GM12801 (cell line): ENCODE measurements around the gene ALPI.

ENCODE experiments used
- TF ChIP-seq, protein P1 (sequence below): IDR thresholded peaks from one replicate; pipeline ENCODE4 v1.5.1; 2011; ENCODE audit warnings: control low read depth; ENCODE audit not compliant: insufficient read length; ENCODE audit errors: extremely low read depth

Gene ALPI

DNA sequence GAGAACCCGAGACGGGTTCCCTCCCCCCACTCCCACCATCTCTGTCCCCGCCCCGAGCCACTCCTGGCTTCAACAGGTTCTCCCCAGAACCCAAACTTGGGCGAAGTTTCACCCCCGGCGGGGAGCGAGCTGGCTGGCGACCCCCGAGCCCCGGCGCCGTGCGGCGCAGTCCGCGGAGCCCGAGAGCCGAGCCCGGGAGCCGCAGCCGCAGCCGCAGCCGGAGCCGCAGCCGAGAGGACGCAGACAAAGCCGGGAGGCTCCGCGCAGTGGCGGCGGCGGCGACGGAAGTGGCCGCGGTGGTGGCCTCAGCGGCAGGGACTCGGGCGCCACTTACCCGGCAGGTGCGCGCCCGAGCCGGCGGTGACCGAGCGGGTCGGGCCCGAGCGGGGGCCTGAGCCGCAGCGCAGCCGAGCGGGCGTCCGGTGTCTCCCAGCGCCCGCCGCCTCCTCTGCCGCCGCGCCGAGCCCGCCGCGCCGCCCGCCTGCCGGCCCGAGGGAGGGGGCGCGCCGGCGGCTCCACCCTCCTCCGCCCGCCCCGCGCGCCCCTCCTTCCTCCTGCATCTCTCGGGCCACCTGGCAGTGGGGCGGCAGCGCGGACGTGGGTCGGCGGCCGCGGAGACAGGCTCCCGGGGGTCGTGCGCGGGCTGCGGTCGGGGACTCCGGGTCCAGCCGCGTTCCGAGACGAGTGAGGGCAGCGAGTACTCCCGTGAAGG, 31.6 kb downstream of the ALPI start, which contains the start of gene ECEL1:
Gene ECEL1, minus strand, starts transcription at position 450 of the 712 bp plus-strand sequence. CDS start 1,181 bp downstream, outside the sequence.
- TF ChIP-seq, protein P1, sequence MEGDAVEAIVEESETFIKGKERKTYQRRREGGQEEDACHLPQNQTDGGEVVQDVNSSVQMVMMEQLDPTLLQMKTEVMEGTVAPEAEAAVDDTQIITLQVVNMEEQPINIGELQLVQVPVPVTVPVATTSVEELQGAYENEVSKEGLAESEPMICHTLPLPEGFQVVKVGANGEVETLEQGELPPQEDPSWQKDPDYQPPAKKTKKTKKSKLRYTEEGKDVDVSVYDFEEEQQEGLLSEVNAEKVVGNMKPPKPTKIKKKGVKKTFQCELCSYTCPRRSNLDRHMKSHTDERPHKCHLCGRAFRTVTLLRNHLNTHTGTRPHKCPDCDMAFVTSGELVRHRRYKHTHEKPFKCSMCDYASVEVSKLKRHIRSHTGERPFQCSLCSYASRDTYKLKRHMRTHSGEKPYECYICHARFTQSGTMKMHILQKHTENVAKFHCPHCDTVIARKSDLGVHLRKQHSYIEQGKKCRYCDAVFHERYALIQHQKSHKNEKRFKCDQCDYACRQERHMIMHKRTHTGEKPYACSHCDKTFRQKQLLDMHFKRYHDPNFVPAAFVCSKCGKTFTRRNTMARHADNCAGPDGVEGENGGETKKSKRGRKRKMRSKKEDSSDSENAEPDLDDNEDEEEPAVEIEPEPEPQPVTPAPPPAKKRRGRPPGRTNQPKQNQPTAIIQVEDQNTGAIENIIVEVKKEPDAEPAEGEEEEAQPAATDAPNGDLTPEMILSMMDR = no peak

DNA sequence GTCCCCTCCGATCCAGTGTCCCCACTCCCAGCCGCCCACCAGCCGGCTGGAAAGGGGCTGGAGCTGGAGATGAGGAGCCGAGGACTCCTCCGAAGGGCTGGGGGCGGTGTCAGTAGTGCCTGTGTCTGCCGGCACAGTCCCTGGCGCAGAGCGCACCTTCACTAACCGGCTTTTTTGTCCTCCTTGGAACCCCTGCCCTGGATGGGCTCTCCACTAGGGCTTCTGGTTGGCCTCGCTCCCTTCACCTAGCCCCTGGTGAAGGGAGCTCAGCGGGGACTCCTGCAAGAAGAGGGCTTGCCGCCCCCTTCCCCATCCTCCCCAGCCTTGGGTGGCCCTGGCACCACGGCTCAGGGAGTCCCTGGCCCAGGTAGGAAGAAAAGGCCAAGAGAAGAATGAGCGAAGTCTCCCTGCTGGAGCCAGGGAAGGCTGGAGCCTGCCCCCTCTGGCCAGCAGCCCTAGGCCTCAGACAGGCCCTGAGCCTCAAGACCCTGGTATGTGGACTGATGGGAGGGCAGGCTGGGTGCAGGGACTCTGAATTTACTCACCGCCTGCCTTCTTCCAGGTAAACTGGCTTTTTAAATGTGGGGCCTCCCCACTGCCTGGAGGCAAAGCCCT, 32.3 kb downstream of the ALPI start:
- TF ChIP-seq, protein P1 = no peak

DNA sequence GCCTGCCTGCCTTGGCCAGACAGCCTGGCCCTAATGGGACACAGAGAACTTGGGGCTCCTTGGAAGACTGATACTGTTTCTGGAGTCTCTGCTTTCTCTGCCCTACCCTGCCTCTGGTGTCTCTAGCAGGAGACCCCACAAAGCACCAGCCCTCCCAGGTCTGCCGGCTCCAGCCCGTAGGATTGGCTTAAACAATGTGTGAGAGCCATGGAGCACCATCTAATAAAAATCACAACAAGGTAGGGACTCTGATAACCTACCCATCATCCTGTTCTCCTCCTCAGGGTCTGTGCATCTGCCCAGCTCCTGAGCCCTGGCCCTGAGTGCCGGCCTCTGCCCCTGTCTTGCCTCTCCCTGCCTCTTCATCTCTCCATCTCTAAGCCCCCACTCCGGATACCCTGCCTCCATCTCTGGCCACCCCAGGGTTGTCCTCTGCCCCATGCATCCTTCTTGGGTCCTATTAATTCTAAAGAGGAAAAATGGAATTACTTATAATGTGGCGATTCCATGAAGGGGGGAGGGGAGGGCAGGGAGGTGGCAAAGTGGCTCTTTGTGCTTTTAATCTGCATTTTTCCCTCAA, 32.9 kb downstream of the ALPI start:
- TF ChIP-seq, protein P1 = no peak

DNA sequence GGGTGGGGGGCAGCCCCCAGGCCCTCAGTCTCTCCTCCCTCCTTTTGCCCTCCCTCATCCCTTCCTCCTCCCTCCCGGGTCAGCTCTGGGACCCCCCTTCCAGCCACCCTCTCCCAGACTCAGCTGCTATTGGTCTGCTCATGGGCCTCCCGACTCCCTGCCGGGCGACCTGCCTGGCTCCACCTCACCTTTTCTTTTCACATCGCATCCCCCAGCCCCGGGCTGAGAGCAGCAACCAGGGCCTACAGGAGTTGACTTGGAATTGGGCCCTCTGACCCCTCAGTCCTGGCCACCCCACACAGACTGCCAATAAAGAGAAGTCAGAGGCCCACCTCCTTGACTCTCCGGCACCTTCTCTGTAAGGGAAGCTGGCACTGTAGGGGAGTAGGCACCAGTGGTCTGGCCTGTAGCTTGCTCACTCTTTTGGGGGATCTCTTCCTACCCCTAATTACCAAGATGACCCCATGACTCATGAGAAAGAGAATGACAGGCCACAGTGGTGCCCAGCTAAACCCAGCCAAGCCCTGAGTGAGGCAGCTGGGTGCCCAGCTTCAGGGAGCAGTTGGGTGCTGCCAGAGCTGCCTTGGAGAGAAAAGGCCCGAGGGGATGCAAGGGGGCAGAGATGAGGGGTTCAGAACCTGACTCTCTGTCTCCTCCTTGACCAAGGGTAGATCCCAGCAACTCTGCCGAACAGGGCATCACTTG, 33.7 kb downstream of the ALPI start:
- TF ChIP-seq, protein P1 = no peak

DNA sequence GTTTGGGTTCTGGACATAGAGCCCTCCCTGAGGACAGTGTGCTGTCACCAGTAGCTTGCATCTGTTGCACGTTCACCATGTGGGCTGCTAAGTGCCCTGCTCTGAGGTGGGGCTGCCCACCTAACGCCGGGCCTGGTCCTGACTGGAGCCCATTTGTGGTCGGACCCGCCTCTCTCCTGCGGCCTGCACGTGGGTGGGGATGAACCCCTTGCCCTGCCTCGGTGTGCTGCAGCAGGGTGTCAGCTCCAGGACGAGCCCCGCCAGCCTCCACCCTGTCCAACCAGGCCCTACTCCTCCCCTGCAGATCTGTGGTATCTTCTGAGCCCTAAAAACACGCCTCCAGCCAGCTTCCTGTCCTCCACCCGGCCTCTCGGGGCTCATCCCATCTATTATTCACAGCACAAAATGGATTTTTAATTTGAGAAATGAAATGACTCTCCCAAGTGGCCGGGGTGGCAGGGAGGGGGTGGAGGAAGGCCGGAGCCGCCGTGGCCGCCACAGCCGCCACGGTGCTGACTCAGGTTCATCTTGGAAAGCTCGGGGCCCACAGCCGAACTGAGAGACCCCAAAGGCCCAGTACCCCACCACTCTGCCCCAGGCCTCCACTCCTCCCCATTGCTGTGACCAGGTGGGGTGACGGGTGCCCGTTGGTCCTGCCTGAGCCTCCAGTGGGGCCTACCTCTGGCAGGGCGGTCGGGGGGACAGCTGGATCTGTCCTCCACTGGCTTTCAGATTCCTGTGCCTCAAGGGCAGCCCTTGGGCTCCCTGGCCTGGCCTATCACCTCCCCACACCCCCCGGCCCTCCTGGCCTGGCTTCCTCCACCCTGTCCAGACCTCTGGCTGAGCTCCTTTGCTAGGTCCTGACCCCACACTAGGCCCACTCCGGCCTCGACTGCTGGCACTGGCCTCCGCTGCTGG, 34.5 kb downstream of the ALPI start:
- TF ChIP-seq, protein P1 = no peak

DNA sequence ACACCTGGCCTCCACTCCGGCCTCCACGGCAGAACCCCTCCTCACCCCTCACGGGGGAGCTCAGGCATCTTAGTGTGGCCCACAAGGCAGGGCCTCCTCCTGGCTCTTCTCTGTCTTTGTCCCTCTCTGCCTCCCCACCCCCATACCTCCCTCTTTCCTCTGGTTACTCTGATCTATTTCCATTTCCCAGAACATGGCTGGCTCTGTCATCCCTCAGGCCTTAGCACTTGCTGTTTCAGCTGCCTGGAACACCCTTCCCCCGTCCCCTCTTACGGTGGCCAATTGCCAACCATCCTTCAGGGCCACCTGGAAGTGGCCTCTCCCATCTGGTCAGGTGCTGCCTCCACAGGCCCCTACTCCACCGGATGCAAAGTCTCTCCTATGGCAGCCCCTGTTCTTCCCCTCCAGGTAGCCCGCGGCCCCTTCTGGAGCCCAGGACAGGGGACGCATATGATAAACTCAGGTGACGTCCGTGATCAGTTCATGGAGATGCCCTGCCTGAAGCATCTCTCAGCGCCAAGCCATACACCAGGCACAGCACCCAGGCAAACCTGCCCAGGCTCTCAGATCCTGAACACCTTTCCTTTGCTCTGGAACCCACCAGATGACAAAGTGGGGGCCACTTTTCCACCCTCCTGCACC, 35.3 kb downstream of the ALPI start:
- TF ChIP-seq, protein P1 = no peak
